Lower leg skin (tissue), 4 donors: ENCODE results near the gene MICU1. TPM values are rescaled to one million over a fixed set of nuclear protein-coding genes. Genes with fewer than 3 reads are reported as not detected.
"Not testable (repeated sequence)": the region's sequence is repeated elsewhere in the genome, so short reads cannot be mapped to it uniquely, and the experiment has no call there.

Source experiments
- DNase-seq, 2 donors: peaks; one replicate each; pipeline ENCODE4 v3.0.0-alpha.2; 2019; ENCODE audit warnings: low spot score in 2 of 2
- H3K4me3 ChIP-seq: fragments of 200-600 bp; sonication (generic); 2 replicates; pipeline ENCODE4 v1.5.1; 2017; ENCODE audit warnings: mild to moderate bottlenecking, low read depth; ENCODE audit not compliant: poor library complexity, severe bottlenecking
- POLR2A ChIP-seq, 2 donors: fragments of 450-650 bp; IDR thresholded peaks; one replicate each; pipeline ENCODE4 v1.6.1; 2016 to 2017; ENCODE audit warnings: antibody characterized with exemption in 2 of 2, mild to moderate bottlenecking in 1 of 2, moderate library complexity in 1 of 2
- WGBS, 2 donors: methylation state at CpG; one replicate each; pipeline ENCODE4 v1.1.5; 2018; 5-methylcytosine and 5-hydroxymethylcytosine counted together
- intact Hi-C: fragments of 100-400 bp; cut with DNase I; formaldehyde crosslinking; loops from one replicate; pipeline ENCODE4 v1.15.0; 2023; ENCODE audit warnings: low total_unique reads
- total RNA-seq, 4 donors: library from RNA; depleted of rRNA; stranded (reverse); fragments of >200 nt; gene quantifications; one replicate each; pipeline ENCODE4 v1.1.0, GENCODE V29; 2016
- TF ChIP-seq, protein P1 (sequence below), 3 donors: fragments of 450-650 bp; IDR thresholded peaks; one replicate each; pipeline ENCODE4 v1.5.1; 2016; ENCODE audit warnings: antibody characterized with exemption in 3 of 3, mild to moderate bottlenecking in 3 of 3, moderate library complexity in 2 of 3

MICU1 gene
- total RNA-seq, 4 donors from 2014 or later = 36.8 to 54.6 (median 46.8) TPM

DNA sequence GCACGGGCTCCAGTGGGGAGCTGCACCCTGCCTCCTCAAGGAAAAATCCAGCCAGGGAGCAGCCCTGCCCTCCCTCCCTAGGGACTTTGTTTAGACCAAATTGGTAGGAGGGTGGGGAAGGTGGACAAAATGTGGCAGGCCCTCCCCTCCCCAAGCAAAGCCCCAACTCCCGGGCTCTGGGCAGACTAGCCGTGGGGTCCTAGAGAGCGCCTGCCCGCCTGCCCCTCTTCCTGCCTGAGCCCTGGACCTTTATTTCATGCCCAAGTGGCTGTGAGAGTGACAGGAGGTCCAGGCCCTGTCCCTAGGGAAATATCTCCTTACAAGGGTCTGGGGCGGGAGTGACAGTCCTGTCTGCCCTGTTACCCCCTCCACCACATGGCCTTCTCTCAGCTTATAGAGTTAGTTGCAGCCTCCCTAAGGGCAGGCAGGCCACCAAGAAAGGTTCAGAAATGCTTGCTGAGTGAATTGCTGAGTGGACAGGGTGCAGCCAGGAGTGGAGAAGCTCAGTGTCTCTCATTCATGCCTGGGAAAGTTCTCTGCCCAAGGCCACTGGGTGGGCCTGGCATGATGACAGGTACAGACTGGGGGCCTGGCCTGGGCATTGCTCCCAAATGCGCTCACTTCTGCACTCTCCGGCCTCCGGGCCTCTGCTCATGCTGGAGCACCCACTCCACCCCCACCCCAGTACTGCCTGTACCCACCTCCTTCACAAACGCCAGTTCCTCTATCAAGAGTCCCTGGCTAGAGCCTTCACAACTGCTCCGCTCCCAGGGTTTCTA lies 296.4 kb downstream of the MICU1 start:
- no peak overlapping the region for H3K4me3 ChIP-seq
- DNase-seq = peak in 1 of 2 donors; percentile 88
- 81 to 83% methylated on average over 11 of the region's 11 CpGs for WGBS, 2 donors
- intact Hi-C loops = loop anchor here (10.0 kb wide), 3 partner anchors 55 to 375 kb away; partner anchors contain the start of gene DDIT4
- TF ChIP-seq POLR2A (IDR thresholded peaks at IDR 0.05) = no peak
- TF ChIP-seq, protein P1, sequence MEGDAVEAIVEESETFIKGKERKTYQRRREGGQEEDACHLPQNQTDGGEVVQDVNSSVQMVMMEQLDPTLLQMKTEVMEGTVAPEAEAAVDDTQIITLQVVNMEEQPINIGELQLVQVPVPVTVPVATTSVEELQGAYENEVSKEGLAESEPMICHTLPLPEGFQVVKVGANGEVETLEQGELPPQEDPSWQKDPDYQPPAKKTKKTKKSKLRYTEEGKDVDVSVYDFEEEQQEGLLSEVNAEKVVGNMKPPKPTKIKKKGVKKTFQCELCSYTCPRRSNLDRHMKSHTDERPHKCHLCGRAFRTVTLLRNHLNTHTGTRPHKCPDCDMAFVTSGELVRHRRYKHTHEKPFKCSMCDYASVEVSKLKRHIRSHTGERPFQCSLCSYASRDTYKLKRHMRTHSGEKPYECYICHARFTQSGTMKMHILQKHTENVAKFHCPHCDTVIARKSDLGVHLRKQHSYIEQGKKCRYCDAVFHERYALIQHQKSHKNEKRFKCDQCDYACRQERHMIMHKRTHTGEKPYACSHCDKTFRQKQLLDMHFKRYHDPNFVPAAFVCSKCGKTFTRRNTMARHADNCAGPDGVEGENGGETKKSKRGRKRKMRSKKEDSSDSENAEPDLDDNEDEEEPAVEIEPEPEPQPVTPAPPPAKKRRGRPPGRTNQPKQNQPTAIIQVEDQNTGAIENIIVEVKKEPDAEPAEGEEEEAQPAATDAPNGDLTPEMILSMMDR (IDR thresholded peaks at IDR 0.05) = no peak

DNA sequence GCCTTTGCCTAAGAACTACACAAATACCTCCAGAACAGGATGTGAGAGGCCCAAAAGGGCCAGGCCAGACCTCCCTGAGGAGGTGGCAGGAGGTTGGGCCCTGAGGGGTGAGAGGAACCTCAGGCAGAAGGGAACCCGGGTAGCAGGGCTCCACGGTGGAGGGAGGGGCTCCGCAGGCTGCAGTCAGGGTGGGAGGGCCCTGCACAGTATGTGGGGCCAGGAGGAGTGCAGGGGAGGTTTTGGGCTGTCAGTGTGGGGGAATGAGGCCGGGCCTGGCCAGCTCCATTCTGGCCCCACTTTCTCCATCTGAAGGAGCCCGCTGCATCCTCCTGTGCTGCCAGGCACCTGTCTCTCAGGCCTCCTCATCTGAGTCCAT lies 297.1 kb downstream of the MICU1 start:
- TF ChIP-seq, protein P1 (IDR thresholded peaks at IDR 0.05) = no peak
- TF ChIP-seq POLR2A (IDR thresholded peaks at IDR 0.05) = no peak
- WGBS, 2 donors = 55 to 58% methylated on average over 5 of the region's 5 CpGs
- DNase-seq = no peak
- no peak overlapping the region for H3K4me3 ChIP-seq
- intact Hi-C loops = no loop called here

DNA sequence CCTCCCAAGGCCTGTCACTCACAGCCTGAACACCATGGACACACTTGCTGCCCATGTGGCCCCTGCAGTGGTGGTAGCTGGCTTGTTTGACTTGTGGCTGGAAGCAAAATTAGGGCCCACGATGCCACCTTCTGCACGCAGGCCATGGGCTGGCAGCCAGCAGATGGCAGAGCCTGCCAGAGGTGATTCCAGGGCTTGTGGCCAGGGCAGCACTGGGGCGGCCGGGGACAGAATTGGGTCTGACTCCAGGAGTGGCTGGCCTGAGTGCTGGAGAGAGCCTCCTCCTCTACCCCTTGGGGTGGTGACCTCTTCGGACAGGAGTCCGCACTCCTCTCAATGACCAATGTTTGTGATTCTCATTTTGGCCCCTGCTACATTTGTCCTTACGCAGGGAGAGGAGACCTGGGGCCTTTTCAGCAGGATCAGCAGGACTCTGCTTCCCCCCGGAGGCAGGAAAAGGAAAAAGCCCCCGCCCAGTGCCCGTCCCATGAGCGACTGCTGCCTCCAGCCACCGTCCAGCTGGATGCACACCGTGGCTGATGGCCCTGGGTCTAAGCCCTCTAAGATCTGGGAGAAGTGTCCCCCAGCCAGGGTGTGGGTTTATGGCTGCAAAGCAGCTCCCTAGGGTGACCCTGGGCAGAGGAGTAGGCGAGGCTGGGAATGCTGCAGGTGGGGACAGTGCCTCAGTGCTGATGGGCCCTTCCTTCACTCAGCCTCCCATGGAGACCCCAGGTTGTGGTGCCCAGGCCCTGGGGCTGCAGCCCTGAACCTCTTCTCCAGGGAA lies 297.6 kb downstream of the MICU1 start:
- intact Hi-C loops = no loop called here
- DNase-seq = peak in 1 of 2 donors; percentile 92
- TF ChIP-seq POLR2A (IDR thresholded peaks at IDR 0.05) = no peak
- TF ChIP-seq, protein P1 (IDR thresholded peaks at IDR 0.05) = peak in 1 of 3 donors; percentile 40
- no peak overlapping the region for H3K4me3 ChIP-seq
- 19 to 35% methylated on average over 2 to 14 of the region's 14 CpGs for WGBS, 2 donors

DNA sequence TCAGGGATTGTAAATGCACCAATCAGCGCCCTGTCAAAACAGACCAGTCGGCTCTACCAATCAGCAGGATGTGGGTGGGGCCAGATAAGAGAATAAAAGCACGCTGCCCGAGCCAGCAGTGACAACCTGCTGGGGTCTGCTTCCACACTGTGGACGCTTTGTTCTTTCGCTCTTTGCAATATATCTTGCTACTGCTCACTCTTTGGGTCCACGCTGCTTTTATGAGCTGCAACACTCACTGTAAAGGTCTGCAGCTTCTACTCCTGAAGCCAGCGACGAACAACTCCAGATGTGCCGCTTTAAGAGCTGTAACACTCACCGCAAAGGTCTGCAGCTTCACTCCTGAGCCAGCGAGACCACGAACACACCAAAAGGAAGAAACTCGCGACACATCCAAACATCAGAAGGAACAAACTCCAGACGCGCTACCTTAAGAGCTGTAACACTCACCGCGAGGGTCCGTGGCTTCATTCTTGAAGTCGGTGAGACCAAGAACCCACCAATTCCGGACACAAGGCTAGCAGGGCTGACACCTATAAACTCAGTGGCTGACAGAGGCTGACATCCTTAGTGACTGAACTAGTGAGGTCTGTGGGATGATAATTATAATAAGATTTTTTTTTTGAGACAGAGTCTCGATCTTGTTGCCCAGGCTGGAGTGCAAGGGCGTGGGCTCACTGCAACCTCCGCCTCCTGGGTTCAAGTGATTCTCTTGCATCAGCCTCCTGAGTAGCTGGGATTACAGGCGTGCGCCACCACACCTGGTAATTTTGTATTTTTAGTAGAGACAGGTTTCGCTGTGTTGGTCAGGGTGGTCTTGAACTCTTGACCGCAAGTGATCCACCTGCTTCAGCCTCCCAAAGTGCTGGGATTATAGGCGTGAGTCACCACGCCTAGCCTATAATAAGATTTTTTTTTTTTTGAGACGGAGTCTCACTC lies 298.9 kb downstream of the MICU1 start:
- H3K4me3 ChIP-seq, intact Hi-C loops, DNase-seq: not testable (repeated sequence)
- WGBS, 2 donors = 87 to 89% methylated on average over 32 of the region's 32 CpGs

DNA sequence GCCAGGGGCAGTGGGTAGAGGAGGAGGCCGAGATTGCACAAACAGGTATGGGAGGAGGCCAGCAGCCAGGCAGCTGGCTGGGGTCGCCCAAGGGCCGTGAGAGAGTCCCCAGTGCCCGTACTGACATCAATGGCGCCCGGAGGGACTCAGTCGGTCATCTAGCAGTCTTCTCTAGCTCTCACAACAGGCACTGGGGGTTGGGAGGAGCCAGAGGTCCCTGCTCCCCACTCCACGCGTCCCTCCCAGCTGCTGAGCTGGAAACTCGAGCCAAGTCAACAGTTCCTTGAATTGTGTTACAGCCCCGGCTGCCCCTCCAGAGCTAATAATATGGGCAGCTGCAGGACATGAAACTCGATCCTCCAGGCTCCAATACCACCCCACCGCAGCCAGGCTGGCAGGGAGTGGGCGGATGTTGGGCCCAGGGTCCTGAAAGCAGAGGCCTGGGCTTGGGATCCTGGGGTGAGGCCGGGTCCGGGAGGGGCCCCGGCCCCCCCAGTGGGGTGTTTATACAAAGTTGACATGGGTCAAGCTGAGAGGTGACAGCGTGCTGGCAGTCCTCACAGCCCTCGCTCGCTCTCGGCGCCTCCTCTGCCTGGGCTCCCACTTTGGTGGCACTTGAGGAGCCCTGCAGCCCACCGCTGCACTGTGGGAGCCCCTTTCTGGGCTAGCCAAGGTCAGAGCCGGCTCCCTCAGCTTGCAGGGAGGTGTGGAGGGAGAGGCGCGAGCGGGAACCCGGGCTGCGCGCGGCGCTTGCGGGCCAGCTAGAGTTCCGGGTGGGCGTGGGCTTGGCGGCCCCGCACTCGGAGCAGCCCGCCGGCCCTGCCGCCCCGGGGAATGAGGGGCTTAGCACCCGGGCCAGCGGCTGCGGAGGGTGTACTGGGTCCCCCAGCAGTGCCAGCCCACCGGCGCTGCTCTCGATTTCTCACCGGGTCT lies 300.4 kb downstream of the MICU1 start:
- DNase-seq, H3K4me3 ChIP-seq: not testable (repeated sequence)

DNA sequence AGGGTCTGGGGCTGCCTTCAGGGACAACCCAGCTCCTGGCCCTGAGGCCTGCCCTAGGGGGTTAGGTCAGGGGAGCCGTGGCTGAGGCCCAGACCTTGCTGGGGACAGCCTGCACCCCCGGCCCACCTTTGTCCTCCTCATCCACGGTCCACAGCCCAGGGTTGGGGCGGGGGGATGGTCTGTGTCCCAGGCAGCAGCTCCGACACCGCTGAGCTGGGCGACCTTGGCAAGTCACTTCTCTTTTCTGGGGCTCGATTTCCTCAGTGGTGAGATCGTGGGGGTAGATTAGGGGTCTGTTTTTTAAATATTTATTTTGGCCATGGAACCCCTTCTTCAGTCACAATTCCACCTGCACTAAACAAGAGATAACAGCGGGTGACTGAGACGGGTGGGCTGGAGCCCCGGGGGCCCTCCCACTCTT lies 302.1 kb downstream of the MICU1 start:
- intact Hi-C loops = no loop called here
- no peak overlapping the region for H3K4me3 ChIP-seq
- no peak for DNase-seq
- WGBS, 2 donors = 88 to 90% methylated on average over 12 of the region's 12 CpGs
- TF ChIP-seq, protein P1 (IDR thresholded peaks at IDR 0.05) = no peak
- TF ChIP-seq POLR2A (IDR thresholded peaks at IDR 0.05) = no peak

More for the DNA sequence above, 300.4 kb downstream of the MICU1 start:
- 71 to 82% methylated on average over 45 to 48 of the region's 49 CpGs for WGBS, 2 donors
- intact Hi-C loops = not testable (repeated sequence)
